ENCODE data around the gene PKP1. TPM values are rescaled to one million over a fixed set of nuclear protein-coding genes. Genes with fewer than 3 reads are reported as not detected.

PKP1 gene
- total RNA-seq, 1 donor from 2014 or later: 2.8 TPM

DNA sequence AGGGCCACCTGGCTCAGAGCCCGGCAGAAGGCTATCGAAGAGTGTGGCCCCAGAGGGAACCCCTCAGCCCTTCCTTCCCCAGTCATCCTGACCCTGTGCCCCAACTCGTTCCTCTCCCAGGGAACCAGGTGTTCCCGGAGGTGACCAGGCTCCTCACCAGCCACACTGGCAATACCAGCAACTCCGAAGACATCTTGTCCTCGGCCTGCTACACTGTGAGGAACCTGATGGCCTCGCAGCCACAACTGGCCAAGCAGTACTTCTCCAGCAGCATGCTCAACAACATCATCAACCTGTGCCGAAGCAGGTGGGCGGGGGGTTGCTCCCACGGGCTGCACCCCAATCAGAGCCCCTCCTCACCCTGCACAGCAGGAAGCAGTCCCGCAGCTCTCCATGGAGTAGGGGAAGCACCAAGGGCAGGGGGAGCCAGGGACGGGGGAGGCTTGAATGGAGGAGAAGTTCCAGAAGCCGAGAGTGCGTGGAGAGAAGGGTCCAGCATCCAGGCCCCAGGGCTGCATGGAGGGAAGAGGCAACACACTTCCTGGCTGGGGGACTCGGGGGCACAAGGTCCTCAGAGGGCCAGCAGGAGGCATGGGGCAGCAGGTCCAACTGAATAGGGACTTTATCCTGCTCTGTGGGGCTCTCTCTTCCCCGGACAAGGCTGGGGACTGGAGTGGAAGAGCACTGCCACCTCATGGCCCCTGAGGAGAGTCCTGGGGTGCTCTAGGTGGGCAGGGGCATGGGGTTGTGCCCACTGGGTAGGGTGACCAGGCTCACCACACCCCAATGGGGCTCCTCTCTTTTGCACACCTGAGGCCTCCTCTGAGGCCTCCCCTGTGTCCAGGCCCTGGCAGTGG, 41.7 kb downstream of the PKP1 start:
- no peak overlapping the region for H3K4me3 ChIP-seq (ENCODE audit: low read depth, low read length)
- TF ChIP-seq, protein P1, sequence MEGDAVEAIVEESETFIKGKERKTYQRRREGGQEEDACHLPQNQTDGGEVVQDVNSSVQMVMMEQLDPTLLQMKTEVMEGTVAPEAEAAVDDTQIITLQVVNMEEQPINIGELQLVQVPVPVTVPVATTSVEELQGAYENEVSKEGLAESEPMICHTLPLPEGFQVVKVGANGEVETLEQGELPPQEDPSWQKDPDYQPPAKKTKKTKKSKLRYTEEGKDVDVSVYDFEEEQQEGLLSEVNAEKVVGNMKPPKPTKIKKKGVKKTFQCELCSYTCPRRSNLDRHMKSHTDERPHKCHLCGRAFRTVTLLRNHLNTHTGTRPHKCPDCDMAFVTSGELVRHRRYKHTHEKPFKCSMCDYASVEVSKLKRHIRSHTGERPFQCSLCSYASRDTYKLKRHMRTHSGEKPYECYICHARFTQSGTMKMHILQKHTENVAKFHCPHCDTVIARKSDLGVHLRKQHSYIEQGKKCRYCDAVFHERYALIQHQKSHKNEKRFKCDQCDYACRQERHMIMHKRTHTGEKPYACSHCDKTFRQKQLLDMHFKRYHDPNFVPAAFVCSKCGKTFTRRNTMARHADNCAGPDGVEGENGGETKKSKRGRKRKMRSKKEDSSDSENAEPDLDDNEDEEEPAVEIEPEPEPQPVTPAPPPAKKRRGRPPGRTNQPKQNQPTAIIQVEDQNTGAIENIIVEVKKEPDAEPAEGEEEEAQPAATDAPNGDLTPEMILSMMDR (conservative IDR thresholded peaks at IDR 0.05; ENCODE audit: low read depth, low read length): no peak
- DNase-seq (ENCODE audit: low read depth): no peak

DNA sequence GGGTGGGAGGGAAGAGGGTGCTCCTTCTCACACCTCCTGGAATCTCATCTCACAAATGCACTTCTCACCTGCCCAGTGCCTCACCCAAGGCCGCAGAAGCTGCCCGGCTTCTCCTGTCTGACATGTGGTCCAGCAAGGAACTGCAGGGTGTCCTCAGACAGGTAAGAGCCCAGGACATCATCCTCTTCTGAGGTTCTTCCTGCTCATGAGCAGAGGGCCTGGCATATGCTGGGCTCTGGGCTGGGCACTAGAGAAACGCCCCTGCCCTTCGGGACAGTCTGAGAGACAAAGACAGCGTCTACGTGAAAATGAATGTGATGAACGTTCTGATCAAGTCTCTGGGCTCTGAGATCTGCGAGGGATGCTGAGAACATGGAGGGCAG, 42.4 kb downstream of the PKP1 start:
- DNase-seq (ENCODE audit: low read depth): no peak
- no peak overlapping the region for H3K4me3 ChIP-seq (ENCODE audit: low read depth, low read length)
- TF ChIP-seq, protein P1 (conservative IDR thresholded peaks at IDR 0.05; ENCODE audit: low read depth, low read length): no peak

DNA sequence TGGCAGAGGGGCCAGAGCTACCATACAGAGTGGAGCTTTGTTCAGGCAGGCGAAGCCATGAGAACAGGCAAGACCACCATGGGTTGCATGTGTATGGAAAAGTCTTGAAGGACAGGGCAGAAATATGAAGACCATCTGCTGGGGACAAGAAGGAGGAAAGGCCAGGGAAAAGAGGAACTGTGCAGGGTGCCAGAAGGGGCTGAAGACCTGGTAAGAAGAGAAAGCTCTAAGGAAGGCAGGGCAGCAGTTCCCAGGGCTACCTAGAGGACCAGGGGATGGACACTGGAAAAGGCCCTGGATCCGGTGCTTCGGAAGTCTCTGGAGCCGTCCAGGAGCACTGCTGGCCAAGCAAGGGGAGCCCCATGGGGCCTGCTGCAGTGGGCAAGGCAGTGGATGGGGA, 43.4 kb downstream of the PKP1 start:
- H3K4me3 ChIP-seq (ENCODE audit: low read depth, low read length): no peak overlapping the region
- TF ChIP-seq, protein P1 (conservative IDR thresholded peaks at IDR 0.05; ENCODE audit: low read depth, low read length): no peak
- DNase-seq (ENCODE audit: low read depth): no peak

DNA sequence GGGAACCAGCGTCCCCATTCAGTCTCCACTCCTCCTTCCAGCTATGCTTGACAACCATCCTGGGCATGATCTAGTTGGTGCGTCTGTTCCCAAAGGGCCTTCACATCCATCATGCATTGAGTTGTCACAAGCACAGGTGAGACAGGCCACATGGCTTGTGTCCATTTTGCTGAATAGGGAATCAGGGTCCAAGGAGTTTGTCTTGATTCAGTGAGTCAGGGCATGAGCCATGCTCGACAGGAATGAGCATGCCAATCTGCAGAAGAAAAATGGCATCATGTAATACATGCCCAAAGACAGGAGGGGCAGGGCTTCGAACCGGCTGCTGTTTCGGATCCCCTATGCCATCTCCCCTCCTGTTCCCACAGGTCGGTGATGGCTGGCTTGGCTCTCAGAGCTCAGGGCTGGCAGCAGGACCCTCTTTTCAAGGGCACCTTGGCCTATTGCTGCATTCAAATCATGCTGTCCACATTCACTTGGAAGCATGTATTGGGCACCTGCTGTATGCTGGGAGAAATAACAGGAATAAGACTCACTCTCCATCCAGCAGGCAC, 44.5 kb downstream of the PKP1 start:
- no peak overlapping the region for H3K4me3 ChIP-seq (ENCODE audit: low read depth, low read length)
- DNase-seq (ENCODE audit: low read depth): no peak
- TF ChIP-seq, protein P1 (conservative IDR thresholded peaks at IDR 0.05; ENCODE audit: low read depth, low read length): no peak

DNA sequence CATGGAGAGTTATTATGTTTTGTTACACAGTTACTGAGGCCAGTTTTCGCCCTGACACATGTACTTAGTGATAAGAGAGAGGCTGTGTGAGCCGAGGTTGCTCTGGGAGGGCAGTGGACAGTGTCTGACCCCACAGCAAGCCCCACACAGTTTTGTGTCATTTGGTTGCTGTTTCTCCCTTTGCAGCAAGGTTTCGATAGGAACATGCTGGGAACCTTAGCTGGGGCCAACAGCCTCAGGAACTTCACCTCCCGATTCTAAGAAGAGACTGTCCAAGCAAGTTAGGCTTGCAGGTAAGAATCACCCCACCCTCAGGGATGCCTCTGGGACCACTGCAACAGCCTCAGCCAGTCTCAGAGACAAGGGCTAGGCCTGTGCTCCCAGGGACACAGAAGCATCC, 45.3 kb downstream of the PKP1 start:
- TF ChIP-seq, protein P1 (conservative IDR thresholded peaks at IDR 0.05; ENCODE audit: low read depth, low read length): no peak
- H3K4me3 ChIP-seq (ENCODE audit: low read depth, low read length): no peak overlapping the region
- no peak for DNase-seq (ENCODE audit: low read depth)

DNA sequence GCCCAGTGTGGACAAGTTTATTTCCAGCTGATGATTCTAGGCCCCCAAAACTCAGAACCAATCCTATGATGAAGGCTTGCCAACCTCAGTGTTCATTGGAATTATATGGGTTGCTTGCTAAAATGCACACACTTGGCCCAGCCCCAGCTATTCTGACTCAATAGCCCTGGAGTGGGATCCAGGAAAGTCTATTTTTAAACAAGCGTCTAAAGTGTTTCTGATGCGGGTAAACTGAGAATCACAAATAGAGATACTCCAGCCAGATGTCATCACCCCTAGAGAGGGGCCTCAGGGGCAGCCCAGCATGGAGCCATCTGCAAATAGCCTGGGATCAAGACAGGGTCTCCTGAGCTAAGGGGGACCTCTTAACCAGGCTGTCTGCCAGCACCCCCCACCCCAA, 46.0 kb downstream of the PKP1 start:
- H3K4me3 ChIP-seq (ENCODE audit: low read depth, low read length): no peak overlapping the region
- DNase-seq (ENCODE audit: low read depth): no peak
- TF ChIP-seq, protein P1 (conservative IDR thresholded peaks at IDR 0.05; ENCODE audit: low read depth, low read length): no peak

DNA sequence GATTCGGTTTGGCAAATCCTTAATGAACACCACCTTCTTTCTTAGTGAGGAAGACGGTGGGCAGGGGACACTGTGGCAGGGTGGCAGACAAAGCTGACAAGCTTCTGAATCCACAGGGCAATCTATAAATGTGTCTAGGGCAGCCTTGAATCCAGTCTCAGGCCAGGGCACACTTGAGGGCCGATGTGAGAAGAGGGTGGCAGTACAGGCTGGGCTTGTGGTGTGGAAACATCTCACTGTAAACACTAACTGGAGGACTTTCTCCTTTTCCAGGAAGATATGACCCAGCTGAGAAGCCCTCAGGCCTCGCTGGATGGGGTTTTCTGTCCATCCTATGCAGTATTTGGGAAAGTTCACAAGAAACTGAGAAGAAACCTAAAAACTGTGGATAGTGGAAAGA, 46.5 kb downstream of the PKP1 start:
- no peak for DNase-seq (ENCODE audit: low read depth)
- TF ChIP-seq, protein P1 (conservative IDR thresholded peaks at IDR 0.05; ENCODE audit: low read depth, low read length): no peak
- H3K4me3 ChIP-seq (ENCODE audit: low read depth, low read length): no peak overlapping the region

All from epithelial cell of proximal tubule (primary cell).